GM23338 (cell line): Measurements from ENCODE around the gene SEMA3E. TPM values are rescaled to one million over a fixed set of nuclear protein-coding genes. Genes with fewer than 3 reads are reported as not detected.

ENCODE experiments used
- ATAC-seq: fragments of 200-7000 bp; cut with Tn5 transposase; 3 replicates; pipeline ENCODE4 v1.9.1; 2020
- DNase-seq: peaks from one replicate; pipeline ENCODE4 v3.0.0-alpha.2; 2015; ENCODE audit warnings: low spot score
- H2AFZ ChIP-seq: fragments of 200-600 bp; sonication (generic); 2 replicates; pipeline ENCODE4 v1.8.0; 2016; ENCODE audit warnings: antibody characterized with exemption, mild to moderate bottlenecking, moderate library complexity
- H3F3A ChIP-seq: fragments of 200-600 bp; sonication (generic); replicated peaks from 2 replicates; pipeline ENCODE4 v1.8.0; 2017; ENCODE audit warnings: antibody characterized with exemption, mixed run types, low read depth
- H3K27ac ChIP-seq: fragments of 200-600 bp; sonication (generic); 2 replicates; pipeline ENCODE4 v1.6.1; 2016; ENCODE audit warnings: low read depth
- H3K27me3 ChIP-seq: fragments of 200-600 bp; sonication (generic); 2 replicates; pipeline ENCODE4 v1.8.0; 2016; ENCODE audit warnings: mild to moderate bottlenecking, mixed run types, moderate library complexity; ENCODE audit not compliant: insufficient read depth
- H3K36me3 ChIP-seq: fragments of 200-600 bp; sonication (generic); 2 replicates; pipeline ENCODE4 v1.8.0; 2016; ENCODE audit warnings: mild to moderate bottlenecking; ENCODE audit not compliant: insufficient read depth
- H3K4me1 ChIP-seq: fragments of 200-600 bp; sonication (generic); 2 replicates; pipeline ENCODE4 v1.8.0; 2016; ENCODE audit warnings: mild to moderate bottlenecking, moderate library complexity; ENCODE audit not compliant: insufficient read depth
- H3K4me2 ChIP-seq: fragments of 200-600 bp; sonication (generic); 2 replicates; pipeline ENCODE4 v1.7.1; 2017; ENCODE audit warnings: mixed run types
- H3K4me3 ChIP-seq: fragments of 200-600 bp; sonication (generic); 2 replicates; pipeline ENCODE4 v1.6.1; 2016; ENCODE audit warnings: mixed run types
- H3K79me2 ChIP-seq: fragments of 200-600 bp; sonication (generic); replicated peaks from 2 replicates; pipeline ENCODE4 v1.8.0; 2017; ENCODE audit warnings: mild to moderate bottlenecking; ENCODE audit not compliant: insufficient read depth
- H3K9me2 ChIP-seq: fragments of 200-600 bp; sonication (generic); 2 replicates; pipeline ENCODE4 v1.8.0; 2017; ENCODE audit not compliant: insufficient read depth
- H4K20me1 ChIP-seq: fragments of 200-600 bp; sonication (generic); replicated peaks from 2 replicates; pipeline ENCODE4 v1.8.0; 2017; ENCODE audit warnings: mild to moderate bottlenecking; ENCODE audit not compliant: insufficient read depth
- H3K27ac Mint-ChIP-seq: 2 replicates; pipeline ENCODE4 v1.8.0; 2020; ENCODE audit warnings: inconsistent platforms, mild to moderate bottlenecking, moderate library complexity, mixed read lengths
- H3K27me3 Mint-ChIP-seq: 3 replicates; pipeline ENCODE4 v1.8.0; 2022; ENCODE audit warnings: low read depth, mild to moderate bottlenecking, moderate library complexity, mixed read lengths, inconsistent platforms; ENCODE audit not compliant: insufficient read depth, poor library complexity
- H3K36me3 Mint-ChIP-seq: 3 replicates; pipeline ENCODE4 v1.8.0; 2021; ENCODE audit warnings: low read depth, mild to moderate bottlenecking, inconsistent platforms, moderate library complexity, mixed read lengths
- H3K4me1 Mint-ChIP-seq: 3 replicates; pipeline ENCODE4 v1.8.0; 2020; ENCODE audit warnings: mild to moderate bottlenecking, inconsistent platforms, mixed read lengths
- H3K4me3 Mint-ChIP-seq: 3 replicates; pipeline ENCODE4 v1.8.0; 2021; ENCODE audit warnings: moderate library complexity, mild to moderate bottlenecking, inconsistent platforms, mixed read lengths
- H3K9me3 Mint-ChIP-seq: 3 replicates; pipeline ENCODE4 v1.8.0; 2020; ENCODE audit warnings: moderate library complexity, mild to moderate bottlenecking, inconsistent platforms, mixed read lengths
- CREB1 ChIP-seq: fragments of 250-450 bp; sonication (Bioruptor Pico); IDR thresholded peaks from 2 replicates; pipeline ENCODE4 v1.5.0; 2020; ENCODE audit warnings: low read depth, mild to moderate bottlenecking, moderate library complexity
- EZH2 ChIP-seq: fragments of 200-600 bp; sonication (generic); IDR thresholded peaks from one replicate; pipeline ENCODE4 v1.8.0; 2017; ENCODE audit warnings: antibody characterized with exemption, mild to moderate bottlenecking, low read depth; ENCODE audit not compliant: unreplicated experiment
- EZH2phosphoT487 ChIP-seq: fragments of 200-600 bp; sonication (generic); IDR thresholded peaks from one replicate; pipeline ENCODE4 v1.8.1; 2018; ENCODE audit warnings: antibody characterized with exemption; ENCODE audit not compliant: unreplicated experiment
- JUNB ChIP-seq: IDR thresholded peaks from one replicate; pipeline ENCODE4 v1.6.1; 2016; ENCODE audit warnings: antibody characterized with exemption; ENCODE audit not compliant: unreplicated experiment
- NANOG ChIP-seq: IDR thresholded peaks from 2 replicates; pipeline ENCODE4 v1.6.1; 2016; ENCODE audit warnings: antibody characterized with exemption, borderline replicate concordance
- POLR2AphosphoS5 ChIP-seq: IDR thresholded peaks from 2 replicates; pipeline ENCODE4 v1.6.1; 2016; ENCODE audit warnings: antibody characterized with exemption, low read depth
- STAT1 ChIP-seq: IDR thresholded peaks from one replicate; pipeline ENCODE4 v1.6.1; 2016; ENCODE audit warnings: antibody characterized with exemption; ENCODE audit not compliant: unreplicated experiment
- ZNF114 ChIP-seq: fragments of 250-450 bp; sonication (Bioruptor Pico); IDR thresholded peaks from 2 replicates; pipeline ENCODE4 v1.5.0; 2020; ENCODE audit warnings: mild to moderate bottlenecking, moderate library complexity
- ZNF331 ChIP-seq: fragments of 250-450 bp; sonication (Bioruptor Pico); IDR thresholded peaks from 2 replicates; pipeline ENCODE4 v1.5.0; 2020; ENCODE audit warnings: low read depth, mild to moderate bottlenecking, moderate library complexity
- polyA plus RNA-seq: library from polyadenylated mRNA; unstranded; fragments of >200 nt; fragmentation: Nextera tagmentation; extraction: Ambion mirVana; gene quantifications from 2 replicates; pipeline ENCODE4 v1.2.1, GENCODE V29; 2016
- total RNA-seq: library from RNA; depleted of rRNA; stranded (reverse); fragments of >200 nt; shearing (Covaris generic); gene quantifications from 2 replicates; pipeline ENCODE4 v1.2.3, GENCODE V29; 2014
- TF ChIP-seq, protein P1 (sequence below): IDR thresholded peaks from 2 replicates; pipeline ENCODE4 v1.6.1; 2016; ENCODE audit warnings: antibody characterized with exemption
- TF ChIP-seq, protein P2 (sequence below): fragments of 250-450 bp; sonication (Bioruptor Pico); IDR thresholded peaks from 2 replicates; pipeline ENCODE4 v1.5.0; 2020; ENCODE audit warnings: mild to moderate bottlenecking, moderate library complexity
- TF ChIP-seq, protein P3 (sequence below): IDR thresholded peaks from one replicate; pipeline ENCODE4 v1.6.1; 2018; ENCODE audit warnings: antibody characterized with exemption; ENCODE audit not compliant: unreplicated experiment
- TF ChIP-seq, protein P4 (sequence below), 2 experiments: fragments of 200-600 bp in 1 of 2; sonication (generic) in 1 of 2; conservative IDR thresholded peaks; 2 replicates each; pipeline versions ENCODE4 v1.5.1 to v1.6.1; 2016 to 2017; ENCODE audit warnings: antibody characterized with exemption in 2 of 2, low read depth in 2 of 2, mild to moderate bottlenecking in 2 of 2, moderate library complexity in 1 of 2

SEMA3E gene
- total and polyA plus RNA-seq, 2 experiments from 2014 or later = 5.4 to 15.7 TPM

DNA sequence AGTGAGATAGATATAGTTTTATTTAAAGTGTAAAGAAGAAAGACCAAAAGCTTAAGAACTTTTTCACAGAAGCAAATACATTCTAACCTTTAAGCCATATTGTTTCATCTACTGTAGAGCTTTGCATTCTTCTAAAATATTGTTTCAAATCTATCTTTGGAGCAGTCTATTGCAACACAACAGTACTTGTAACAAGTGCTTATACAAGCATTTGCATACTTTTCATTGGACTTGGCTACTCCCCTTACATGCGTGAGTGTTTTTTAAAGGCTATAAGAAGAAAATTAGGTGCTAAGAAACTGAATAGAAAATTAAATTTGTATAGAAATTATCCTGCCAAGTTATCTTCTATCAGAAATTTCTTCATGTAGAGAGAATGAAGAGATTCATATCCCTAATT is 45.3 kb downstream of the SEMA3E start:
- no peak for TF ChIP-seq NANOG
- no peak for TF ChIP-seq ZNF331 (CRISPR knock-in tag)
- no peak for TF ChIP-seq JUNB
- TF ChIP-seq EZH2 = no peak
- no peak for TF ChIP-seq CREB1 (CRISPR knock-in tag)
- TF ChIP-seq, protein P1, sequence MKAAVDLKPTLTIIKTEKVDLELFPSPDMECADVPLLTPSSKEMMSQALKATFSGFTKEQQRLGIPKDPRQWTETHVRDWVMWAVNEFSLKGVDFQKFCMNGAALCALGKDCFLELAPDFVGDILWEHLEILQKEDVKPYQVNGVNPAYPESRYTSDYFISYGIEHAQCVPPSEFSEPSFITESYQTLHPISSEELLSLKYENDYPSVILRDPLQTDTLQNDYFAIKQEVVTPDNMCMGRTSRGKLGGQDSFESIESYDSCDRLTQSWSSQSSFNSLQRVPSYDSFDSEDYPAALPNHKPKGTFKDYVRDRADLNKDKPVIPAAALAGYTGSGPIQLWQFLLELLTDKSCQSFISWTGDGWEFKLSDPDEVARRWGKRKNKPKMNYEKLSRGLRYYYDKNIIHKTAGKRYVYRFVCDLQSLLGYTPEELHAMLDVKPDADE = no peak
- TF ChIP-seq, protein P2, sequence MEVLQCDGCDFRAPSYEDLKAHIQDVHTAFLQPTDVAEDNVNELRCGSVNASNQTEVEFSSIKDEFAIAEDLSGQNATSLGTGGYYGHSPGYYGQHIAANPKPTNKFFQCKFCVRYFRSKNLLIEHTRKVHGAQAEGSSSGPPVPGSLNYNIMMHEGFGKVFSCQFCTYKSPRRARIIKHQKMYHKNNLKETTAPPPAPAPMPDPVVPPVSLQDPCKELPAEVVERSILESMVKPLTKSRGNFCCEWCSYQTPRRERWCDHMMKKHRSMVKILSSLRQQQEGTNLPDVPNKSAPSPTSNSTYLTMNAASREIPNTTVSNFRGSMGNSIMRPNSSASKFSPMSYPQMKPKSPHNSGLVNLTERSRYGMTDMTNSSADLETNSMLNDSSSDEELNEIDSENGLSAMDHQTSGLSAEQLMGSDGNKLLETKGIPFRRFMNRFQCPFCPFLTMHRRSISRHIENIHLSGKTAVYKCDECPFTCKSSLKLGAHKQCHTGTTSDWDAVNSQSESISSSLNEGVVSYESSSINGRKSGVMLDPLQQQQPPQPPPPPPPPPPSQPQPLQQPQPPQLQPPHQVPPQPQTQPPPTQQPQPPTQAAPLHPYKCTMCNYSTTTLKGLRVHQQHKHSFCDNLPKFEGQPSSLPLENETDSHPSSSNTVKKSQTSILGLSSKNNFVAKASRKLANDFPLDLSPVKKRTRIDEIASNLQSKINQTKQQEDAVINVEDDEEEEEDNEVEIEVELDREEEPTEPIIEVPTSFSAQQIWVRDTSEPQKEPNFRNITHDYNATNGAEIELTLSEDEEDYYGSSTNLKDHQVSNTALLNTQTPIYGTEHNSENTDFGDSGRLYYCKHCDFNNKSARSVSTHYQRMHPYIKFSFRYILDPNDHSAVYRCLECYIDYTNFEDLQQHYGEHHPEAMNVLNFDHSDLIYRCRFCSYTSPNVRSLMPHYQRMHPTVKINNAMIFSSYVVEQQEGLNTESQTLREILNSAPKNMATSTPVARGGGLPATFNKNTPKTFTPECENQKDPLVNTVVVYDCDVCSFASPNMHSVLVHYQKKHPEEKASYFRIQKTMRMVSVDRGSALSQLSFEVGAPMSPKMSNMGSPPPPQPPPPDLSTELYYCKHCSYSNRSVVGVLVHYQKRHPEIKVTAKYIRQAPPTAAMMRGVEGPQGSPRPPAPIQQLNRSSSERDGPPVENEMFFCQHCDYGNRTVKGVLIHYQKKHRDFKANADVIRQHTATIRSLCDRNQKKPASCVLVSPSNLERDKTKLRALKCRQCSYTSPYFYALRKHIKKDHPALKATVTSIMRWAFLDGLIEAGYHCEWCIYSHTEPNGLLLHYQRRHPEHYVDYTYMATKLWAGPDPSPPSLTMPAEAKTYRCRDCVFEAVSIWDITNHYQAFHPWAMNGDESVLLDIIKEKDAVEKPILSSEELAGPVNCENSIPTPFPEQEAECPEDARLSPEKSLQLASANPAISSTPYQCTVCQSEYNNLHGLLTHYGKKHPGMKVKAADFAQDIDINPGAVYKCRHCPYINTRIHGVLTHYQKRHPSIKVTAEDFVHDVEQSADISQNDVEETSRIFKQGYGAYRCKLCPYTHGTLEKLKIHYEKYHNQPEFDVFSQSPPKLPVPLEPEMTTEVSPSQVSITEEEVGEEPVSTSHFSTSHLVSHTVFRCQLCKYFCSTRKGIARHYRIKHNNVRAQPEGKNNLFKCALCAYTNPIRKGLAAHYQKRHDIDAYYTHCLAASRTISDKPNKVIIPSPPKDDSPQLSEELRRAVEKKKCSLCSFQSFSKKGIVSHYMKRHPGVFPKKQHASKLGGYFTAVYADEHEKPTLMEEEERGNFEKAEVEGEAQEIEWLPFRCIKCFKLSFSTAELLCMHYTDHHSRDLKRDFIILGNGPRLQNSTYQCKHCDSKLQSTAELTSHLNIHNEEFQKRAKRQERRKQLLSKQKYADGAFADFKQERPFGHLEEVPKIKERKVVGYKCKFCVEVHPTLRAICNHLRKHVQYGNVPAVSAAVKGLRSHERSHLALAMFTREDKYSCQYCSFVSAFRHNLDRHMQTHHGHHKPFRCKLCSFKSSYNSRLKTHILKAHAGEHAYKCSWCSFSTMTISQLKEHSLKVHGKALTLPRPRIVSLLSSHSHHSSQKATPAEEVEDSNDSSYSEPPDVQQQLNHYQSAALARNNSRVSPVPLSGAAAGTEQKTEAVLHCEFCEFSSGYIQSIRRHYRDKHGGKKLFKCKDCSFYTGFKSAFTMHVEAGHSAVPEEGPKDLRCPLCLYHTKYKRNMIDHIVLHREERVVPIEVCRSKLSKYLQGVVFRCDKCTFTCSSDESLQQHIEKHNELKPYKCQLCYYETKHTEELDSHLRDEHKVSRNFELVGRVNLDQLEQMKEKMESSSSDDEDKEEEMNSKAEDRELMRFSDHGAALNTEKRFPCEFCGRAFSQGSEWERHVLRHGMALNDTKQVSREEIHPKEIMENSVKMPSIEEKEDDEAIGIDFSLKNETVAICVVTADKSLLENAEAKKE (CRISPR knock-in tag) = no peak
- no peak for TF ChIP-seq STAT1
- no peak for TF ChIP-seq POLR2AphosphoS5
- TF ChIP-seq, protein P3, sequence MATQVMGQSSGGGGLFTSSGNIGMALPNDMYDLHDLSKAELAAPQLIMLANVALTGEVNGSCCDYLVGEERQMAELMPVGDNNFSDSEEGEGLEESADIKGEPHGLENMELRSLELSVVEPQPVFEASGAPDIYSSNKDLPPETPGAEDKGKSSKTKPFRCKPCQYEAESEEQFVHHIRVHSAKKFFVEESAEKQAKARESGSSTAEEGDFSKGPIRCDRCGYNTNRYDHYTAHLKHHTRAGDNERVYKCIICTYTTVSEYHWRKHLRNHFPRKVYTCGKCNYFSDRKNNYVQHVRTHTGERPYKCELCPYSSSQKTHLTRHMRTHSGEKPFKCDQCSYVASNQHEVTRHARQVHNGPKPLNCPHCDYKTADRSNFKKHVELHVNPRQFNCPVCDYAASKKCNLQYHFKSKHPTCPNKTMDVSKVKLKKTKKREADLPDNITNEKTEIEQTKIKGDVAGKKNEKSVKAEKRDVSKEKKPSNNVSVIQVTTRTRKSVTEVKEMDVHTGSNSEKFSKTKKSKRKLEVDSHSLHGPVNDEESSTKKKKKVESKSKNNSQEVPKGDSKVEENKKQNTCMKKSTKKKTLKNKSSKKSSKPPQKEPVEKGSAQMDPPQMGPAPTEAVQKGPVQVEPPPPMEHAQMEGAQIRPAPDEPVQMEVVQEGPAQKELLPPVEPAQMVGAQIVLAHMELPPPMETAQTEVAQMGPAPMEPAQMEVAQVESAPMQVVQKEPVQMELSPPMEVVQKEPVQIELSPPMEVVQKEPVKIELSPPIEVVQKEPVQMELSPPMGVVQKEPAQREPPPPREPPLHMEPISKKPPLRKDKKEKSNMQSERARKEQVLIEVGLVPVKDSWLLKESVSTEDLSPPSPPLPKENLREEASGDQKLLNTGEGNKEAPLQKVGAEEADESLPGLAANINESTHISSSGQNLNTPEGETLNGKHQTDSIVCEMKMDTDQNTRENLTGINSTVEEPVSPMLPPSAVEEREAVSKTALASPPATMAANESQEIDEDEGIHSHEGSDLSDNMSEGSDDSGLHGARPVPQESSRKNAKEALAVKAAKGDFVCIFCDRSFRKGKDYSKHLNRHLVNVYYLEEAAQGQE = no peak
- TF ChIP-seq, protein P4, sequence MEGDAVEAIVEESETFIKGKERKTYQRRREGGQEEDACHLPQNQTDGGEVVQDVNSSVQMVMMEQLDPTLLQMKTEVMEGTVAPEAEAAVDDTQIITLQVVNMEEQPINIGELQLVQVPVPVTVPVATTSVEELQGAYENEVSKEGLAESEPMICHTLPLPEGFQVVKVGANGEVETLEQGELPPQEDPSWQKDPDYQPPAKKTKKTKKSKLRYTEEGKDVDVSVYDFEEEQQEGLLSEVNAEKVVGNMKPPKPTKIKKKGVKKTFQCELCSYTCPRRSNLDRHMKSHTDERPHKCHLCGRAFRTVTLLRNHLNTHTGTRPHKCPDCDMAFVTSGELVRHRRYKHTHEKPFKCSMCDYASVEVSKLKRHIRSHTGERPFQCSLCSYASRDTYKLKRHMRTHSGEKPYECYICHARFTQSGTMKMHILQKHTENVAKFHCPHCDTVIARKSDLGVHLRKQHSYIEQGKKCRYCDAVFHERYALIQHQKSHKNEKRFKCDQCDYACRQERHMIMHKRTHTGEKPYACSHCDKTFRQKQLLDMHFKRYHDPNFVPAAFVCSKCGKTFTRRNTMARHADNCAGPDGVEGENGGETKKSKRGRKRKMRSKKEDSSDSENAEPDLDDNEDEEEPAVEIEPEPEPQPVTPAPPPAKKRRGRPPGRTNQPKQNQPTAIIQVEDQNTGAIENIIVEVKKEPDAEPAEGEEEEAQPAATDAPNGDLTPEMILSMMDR (conservative IDR thresholded peaks at IDR 0.05; ENCODE audit: low read depth in 2 of 2) = no peak
- no peak for TF ChIP-seq ZNF114 (CRISPR knock-in tag)
- TF ChIP-seq EZH2phosphoT487 = no peak
- Histone ChIP-seq H3K27ac (no peak overlapping the region; the same call in 1 of the 2 replicates), H3F3A (no peaks in the 10 kb centered on the region), H3K4me1 (peaks cover 6% of the 10 kb centered on the region; the same call in 1 of the 2 replicates), H3K4me2 (no peak overlapping the region; the same call in 1 of the 2 replicates), H4K20me1 (no peaks in the 10 kb centered on the region), H3K4me3 (no peak overlapping the region), H3K36me3 (no peaks in the 10 kb centered on the region), H3K79me2 (no peaks in the 10 kb centered on the region), H3K9me2 (peaks cover 6% of the 10 kb centered on the region; the same call in 1 of the 2 replicates), H2AFZ (no peak overlapping the region), H3K27me3 (no peaks in the 10 kb centered on the region)
- Mint-ChIP-seq H3K27me3 (no peaks in the 10 kb centered on the region), H3K4me1 (peaks cover 7% of the 10 kb centered on the region; the same call in 2 of the 3 replicates), H3K4me3 (no peak overlapping the region), H3K27ac (no peak overlapping the region), H3K9me3 (no peaks in the 10 kb centered on the region; the same call in 2 of the 3 replicates), H3K36me3 (no peaks in the 10 kb centered on the region)
- ATAC-seq = no peak
- no peak for DNase-seq
